Activated CD4-positive, alpha-beta T cell treated with anti-CD3 and anti-CD28 coated beads for 4 hours (primary cell): Measurements from ENCODE around the gene C2orf92.

Experiments used
- DNase-seq, 2 donors: peaks; one replicate each; pipeline ENCODE4 v3.0.0-alpha.2; 2020

C2orf92 gene

DNA sequence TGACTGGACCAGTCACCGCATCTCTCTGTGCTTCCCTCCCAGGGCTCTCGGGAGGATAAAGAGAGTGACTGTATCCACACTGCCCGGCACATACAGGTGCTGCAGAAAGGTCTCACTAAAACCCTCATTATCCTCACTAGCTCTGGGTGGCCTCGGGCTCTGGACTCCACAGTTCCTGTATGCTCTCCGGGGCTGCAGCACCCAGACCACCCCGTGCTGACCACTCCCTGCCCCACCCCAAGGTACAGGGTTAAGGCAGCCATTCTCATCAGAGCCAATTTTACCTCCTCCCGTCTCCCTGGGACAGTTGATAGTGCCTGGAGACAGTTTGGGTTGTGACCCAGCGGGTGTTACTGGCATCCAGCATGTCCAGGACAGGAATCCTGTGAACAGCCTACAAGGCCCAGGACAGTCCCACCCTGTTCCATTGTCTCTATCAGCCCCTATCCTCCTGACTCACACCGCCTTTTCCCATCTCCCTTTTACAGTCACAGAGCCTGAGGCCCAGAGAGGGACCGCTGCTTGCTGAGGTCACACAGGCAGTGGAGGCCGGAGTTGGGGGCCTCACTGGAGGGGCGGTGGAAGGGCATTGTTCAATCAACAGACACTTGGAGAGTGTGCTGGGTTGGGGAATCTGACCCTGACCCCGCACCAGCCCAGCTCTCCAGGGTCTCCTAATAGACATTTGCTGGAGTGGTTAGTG is 45.6 kb downstream of the C2orf92 start:
- DNase-seq, result no peak

DNA sequence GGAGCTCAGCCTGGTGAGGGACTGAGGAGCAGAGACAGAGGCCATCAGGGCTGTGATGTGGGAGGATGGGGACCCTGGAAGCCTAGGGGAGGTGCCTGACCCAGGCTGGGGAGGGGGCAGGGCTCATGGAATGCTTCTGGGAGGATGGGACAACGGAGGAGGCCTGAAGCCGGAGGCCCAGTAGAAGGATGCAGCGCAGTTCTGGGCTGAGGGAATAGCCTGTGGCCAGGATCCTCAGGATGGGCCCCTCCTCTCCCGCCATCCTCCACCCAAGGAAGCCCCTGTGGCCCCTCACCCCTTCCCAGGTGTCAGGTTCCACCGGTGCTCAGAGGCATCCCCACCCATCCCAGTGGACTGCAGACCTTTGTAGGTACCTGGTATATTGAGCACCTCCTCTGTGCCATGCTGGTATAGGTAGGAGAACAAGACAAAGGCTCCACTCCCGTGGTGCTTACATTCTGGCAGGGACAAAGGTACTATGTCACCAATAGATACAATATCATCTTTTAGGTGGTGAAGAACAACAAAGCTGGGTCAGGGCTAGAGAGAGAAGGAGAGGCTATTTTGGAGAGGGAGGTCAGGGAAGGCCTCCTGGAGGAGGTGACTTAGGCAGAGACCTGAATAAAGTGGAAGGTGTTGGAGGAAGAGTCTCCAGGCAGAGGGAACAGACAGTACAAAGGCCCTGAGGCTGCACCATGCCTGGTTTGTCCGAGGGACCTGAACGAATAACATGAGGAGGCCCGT is 46.6 kb downstream of the C2orf92 start:
- no peak for DNase-seq

DNA sequence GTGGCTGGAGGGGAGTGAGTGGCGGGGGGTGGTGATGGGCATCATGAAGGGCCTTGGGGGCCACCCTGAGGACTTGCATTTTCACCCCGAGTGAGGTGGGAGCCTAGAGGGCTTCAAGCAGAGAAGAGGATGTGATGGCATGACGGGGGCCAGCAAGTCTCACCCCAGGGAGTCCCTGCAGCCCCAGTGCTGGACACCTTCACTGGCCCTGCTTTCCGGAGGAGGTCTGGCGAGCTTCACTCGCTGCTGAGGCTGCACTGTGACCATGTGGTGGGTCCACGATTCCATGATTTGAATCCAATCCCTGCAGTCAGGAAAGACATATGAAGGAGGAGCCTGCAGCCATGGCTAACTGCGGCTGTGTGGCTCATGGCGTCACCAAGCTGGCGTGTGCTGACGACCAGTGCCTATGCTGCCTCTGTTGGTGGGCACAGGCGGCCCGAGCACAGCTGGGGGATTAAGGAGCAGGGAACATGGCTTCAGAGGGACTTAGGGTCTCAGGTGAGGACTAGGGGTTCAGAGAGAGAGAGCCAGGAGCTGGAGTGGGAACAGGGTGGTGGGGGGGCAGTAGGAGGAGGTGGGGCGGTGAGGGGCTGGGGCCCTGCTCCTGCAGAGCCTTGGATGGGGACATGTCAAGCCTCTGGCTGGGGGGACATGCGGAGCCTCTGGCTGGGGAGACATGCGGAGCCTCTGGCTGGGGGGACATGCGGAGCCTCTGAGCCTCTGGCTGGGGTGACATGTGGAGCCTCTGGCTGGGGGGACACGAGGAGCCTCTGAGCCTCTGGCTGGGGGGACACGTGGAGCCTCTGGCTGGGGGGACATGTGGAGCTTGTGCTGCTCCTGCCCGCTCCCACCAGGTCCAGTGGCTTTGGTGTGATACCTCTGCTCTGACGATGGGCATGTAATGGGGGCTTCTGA is 47.4 kb downstream of the C2orf92 start:
- no peak for DNase-seq

DNA sequence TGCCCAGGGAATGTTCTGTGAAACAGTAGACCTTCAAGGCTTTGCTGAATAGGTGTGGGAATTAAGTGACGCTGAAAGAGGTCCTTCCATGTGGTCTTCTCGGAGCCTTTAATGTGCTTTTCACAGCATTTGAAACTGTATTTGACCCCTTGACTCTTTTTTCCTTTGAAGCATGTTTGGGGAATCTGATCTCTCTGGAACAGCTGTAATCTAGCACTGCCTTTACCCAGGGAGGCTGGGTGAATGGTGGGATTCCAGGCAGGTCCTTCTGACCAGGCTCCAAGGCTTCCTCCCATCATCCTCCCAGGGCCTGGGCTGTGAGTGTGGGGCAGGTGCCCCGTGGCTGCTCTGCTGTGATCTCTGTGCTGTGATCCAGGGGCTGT is 48.1 kb downstream of the C2orf92 start:
- DNase-seq, result no peak

DNA sequence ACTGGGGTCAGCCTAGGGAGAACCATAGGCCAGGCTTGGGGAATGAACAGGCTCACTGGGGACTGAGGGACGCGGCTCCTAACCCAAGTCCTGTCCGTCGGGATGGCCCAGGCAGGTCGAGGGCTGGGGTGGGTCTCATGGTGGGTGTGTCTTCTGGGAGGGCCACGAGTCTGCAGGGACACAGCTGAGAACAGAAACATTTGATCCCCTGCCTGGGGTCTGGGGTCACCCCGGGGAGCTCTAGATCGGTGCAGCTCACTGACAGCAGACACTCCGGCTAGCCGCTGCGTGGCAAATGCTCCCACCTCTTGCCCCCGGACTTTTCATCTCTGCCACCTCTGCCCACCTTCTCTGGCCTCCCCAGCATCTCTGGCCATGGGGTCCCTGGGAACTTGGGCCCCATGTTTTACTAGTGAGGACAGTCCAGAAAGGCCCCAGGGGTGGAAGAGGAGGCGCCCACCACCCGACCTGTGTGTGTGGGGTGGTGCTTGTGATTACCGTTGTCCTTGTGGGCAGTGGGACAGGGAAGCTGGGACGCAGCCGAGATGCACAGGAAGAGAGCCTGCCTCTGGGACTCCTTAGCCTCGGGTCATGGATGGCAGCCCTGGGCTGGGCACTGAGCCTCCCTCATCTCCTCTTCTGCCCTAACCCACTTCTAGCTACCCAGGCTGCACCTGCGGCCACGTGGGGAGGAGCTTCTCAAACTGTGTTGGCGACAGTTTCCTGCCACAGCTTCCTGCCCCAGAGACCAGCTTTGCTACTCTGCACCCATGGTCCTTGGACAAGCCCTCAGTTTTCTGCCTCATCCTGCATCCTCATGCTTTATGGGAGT is 48.8 kb downstream of the C2orf92 start:
- peak; percentile 64 to 68 for DNase-seq

DNA sequence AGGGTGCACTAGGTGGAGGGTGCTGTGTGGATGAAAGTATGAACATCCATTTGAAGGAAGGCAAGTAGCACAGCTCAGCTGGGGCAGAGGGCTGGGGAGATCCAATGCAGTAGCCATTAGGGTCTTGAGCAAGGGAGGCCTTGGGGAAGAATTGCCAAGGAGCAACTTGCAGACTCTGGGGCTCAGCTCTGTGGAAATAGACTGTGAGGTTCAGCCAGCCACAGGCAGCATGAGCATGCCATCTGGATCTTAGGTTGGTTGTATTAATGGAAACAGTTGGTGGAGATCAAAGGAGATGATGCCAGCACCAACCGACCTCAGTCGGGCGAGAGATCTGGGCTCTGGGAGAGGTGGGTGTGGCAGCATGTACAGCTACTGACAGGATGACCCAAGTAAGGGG is 49.4 kb downstream of the C2orf92 start:
- peak in 1 of 2 donors; percentile 29 for DNase-seq

DNA sequence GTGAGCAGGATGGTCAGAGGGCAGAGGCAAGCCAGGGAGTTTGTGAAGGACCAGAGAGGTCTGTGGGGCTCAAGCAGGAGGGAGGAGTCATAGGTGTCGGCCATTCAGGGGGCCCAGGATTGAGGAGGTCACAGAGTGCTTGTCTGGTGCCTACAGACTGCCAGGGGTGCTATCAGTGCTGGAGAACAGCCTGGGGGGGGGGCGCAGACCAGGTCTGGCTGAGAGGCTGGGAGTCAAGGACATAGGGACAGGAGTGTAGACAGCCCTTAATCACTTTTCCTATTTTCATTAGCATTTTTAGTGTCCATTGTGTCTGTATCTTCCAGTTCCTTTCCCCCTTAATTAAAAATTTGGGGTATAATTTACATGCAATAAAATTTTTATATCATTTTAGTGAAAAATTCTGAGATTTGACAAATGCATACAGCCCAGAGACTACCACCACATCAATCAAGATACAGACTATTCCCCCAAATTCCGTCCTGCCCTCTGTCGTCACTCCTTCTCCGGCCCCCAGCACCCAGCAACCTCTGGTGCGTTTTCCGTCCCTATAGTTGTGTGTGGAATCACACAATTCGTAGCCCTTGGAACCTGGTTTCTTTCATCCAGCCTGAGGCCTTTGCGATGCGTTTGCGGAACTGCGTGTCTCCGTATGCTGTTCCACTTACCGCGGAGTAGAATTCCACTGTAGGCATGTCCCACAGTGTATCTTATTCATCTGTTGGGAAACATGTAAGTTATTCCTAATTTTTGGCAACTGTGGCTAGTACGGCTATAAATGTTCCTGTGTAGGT is 50.0 kb downstream of the C2orf92 start:
- DNase-seq, result no peak

DNA sequence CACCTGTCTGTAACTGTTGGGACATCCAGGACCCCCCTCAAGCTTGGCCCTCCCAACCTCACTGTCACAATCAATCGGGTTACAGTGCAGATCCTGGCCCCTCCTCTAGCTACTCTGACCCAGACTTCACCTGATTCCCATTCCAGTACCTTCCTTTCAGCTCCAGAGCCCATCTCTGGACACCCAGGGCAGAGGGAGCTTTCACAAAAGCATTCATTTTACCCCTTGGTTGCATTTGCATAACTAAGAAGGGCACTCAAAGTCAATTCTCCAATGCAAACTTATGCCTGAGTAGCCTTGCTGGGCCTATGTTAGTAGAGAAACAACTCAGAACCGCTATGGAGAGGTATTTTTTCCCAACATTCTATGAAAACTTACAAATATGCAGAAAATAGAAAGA is 51.2 kb downstream of the C2orf92 start:
- no peak for DNase-seq

DNA sequence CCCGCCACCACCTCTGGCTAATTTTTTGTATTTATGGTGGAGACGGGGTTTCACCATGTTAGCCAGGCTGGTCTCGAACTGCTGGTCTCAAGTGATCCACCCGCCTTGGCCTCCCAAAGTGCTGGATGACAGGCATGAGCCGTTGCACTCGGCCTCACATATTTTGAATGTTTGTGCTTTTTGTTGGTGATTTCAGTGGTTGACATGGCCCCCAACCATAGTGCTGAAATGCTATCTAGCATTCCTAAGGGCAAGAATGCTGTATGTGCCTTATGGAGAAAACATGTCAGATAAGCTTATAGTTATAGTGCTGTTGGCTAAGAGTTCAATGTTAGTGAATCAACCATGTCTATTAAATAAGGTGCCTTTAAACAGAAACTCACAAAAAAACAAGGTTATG is 52.7 kb downstream of the C2orf92 start:
- DNase-seq, result no peak

DNA sequence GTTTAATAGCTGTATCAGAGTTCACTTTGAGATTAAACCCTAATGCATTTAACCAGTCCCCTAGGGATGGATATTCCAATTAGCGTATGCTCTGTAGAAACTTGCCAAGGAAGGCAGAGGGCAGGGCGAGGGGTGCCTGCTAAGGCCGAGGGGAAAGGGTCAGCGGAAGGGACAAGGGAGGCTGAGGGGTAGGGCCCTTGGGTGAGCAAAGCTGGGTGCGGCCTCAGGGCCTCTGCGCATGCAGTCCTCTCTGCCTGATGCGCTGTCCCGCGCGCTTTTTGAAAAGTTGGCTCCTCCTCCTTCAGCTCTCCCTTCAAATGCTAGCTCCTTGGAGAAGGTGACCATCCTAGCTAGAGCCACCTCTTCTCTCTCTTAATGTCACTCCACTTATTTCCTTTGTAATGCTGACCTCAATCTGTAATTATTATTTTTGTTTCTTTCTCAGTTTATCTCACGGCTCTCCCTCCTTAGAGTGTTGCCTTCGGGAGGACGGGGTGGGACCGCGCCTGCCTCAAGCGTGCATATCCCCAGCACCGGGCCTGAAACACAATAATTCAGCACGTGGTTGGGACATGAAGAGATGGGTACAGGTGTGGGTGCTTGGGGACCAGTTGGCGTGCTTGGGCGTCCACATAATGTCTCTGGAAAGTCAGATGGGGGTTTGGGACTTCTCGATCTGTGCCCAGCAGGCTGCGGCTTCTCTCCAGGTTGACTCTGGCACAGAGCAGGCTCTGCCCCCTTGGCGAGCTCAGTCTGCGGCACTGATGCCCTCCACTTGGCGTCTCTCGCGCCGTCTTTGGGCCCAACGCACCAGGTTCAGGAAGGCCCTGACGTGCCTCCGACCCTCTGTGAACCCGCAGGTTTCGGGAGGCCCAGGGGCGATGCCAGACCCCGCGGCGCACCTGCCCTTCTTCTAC is 53.9 kb downstream of the C2orf92 start:
- DNase-seq, result no peak

DNA sequence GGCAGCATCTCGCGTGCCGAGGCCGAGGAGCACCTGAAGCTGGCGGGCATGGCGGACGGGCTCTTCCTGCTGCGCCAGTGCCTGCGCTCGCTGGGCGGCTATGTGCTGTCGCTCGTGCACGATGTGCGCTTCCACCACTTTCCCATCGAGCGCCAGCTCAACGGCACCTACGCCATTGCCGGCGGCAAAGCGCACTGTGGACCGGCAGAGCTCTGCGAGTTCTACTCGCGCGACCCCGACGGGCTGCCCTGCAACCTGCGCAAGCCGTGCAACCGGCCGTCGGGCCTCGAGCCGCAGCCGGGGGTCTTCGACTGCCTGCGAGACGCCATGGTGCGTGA is 54.5 kb downstream of the C2orf92 start:
- DNase-seq, result no peak

DNA sequence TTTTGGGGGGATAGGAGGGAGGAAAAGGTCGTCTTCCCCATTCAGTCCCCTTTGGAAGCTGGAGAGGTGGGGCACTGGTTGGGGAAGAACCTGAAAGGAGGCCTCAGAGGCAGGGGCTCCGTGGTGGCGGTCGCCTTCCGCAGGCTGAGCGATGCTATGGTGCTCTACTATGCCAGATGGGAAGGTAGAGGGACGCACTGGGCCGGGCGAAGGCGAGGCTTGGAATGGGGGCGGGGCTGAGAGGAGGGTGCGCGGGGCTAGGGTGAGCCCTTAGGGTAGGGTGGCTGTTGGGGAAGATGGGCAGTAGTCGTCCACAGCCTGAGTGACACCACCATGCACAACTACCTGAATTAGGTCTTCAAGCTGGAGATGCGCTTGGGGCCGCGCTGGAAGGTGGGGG is 55.0 kb downstream of the C2orf92 start:
- no peak for DNase-seq

DNA sequence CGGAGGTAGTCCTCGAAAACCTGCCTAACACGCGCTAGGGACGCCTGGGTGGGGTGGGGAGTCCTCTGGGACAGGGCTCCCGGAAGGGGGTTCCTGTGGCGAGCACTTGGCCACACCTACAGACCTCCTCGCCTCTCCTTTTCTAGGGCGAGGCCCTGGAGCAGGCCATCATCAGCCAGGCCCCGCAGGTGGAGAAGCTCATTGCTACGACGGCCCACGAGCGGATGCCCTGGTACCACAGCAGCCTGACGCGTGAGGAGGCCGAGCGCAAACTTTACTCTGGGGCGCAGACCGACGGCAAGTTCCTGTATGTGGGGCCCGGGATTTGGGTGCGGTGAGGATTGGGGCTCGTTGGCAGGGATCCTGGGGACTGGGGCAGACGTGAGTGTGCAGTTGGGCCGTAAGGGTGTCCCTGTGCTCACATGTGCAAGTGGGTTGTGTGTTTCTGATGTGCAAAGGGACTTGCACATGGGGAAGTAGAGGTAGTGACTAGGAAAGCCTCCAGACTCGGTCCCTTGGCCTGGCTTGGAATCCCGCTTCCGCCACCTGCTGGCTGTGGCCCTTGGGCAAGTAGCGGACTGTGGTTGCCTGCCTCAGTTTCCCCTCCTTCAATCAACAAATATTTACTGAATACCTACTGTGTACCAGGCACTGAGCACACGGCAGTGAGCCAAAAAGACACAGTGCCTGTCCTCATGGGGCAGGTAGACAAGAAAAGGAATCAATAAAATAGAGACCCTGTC is 55.6 kb downstream of the C2orf92 start:
- no peak for DNase-seq

DNA sequence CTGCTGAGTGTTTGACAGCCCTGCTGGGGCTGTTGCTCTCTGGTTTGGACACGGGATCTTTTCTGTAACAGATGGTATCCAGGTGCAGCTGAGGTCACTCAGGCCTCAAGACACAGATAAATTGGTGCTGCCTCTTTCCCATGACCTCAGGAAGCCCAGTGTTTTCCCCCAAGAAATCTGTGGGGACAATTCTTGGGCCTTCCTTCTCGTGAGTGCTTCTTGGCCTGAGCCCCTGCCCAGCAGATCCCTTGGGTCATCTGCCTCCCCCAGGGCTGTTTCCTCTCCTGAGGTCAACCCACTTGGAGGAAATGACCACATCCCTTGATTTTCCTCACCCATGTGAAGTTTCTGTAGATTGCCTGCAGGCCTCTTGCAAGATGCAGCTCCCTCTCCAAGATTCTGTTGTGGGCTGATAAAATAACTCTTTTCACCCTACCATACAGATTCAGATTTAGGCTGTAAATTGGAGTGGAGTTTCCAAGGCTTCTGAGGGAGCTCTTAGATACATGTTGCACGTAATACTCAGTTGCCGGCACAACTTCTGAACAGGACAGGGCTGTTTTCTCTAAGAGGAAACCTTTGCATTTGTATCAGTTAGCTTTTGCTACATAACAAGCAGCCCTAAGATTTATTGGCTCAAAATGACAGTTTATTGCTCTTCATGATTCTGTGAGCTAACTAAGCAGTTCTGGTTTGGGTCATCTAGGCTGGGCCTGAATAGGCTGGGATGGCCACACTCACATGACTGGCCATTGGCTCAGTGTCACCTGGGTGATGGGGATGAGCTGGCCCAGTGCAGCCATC is 57.0 kb downstream of the C2orf92 start:
- no peak for DNase-seq

DNA sequence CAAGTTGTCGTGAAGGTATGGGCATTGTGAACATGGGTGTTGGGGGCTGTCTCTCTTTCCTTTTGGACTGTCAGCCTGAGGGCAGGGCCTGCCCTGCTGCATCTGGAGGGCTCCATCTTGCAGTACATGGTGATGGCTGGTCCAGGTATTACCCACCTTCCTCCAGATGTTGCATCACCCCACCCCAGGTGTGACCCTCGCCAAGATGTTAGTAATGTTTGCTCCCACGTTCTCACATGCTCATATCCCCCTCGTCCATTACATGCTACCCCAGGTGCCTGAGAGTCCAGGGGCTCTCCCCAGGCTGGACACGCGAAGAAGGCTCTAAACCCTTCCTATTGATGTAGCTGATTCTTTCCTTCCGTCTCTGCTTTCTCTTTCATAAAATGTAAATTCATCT is 57.8 kb downstream of the C2orf92 start:
- DNase-seq, result no peak

DNA sequence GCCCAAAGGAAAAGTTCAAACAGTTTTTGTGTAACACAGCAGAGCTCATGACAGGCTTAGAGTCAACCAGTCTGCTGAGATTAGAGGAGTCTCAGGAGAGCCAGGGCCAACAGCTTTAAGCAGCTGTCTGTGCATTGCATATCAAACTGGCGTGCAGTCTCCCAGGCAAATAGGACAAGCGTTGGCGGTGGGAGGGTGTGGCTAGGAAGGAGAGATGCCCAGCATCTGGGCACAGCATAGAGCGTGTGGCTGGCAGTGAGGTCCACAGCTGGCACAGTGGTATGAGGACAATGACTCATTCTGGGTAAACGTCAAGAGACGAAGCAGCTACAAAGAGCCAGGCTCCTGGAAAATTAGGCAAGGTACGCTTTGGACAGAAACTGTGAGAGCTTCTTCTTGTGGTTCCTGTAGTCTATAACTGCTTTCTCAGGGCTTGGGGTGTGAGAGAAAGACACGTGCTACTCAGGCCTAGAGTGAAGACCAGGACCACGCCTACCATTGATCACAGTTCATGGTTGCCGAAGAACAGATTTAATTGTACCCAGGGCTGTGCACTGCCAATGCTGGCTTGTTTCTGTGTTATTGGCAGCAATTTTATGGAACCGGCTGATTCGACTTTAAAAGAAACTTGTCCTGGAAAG is 58.7 kb downstream of the C2orf92 start:
- no peak for DNase-seq

DNA sequence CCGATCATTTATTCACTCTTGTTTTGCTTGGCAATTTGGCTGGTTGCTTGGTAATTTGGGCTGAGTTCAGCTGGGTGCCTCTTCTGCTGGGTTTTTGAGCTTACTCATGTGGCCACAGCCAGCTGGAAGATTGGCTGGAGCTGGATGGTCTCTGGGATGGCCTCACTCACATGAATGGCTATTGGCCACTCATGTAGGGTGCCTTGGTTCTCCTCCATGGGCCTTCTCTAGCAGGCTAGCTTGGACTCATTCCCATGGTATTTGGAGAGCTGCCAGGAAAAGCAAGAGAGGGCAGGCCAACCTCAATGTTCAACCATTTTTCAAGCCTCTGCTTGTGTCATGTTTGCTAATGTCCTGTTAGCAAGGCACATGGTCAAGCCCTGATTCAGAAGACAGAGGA is 60.7 kb downstream of the C2orf92 start:
- no peak for DNase-seq

DNA sequence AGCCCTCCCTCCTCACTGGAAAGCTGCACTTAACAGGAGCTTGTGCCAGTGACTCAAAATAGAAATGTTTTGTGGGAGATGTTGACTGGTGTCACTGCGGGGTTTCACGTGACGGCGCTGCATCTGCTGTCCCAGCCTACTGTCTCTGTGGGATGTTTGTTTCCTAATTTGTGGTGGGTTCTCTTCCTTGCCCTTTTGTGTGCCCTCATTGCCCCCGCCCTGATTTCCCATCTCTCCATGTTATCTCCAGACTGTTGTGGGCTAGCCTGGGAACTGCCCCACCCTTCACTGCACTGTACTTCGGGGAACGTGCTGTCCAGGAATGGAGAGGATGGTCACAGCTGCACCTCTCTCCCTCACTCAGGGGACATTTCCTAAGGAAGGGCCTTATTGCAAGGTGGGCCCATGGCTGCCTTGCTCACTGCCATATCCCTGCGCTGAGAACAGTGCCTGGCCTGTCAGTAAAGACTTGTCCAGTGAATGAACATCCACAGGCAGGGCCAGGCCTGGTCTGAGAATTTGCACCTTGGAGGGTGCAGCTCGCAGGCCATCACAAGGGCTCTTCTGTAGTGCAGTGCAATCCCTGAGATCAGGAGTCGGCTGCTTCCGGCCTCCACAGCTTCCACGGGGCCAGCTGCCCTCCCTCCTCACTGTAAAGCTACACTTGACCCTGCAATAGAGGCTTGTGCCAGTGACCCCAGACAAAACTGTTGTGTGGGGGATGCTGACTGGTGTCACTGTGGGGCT is 61.9 kb downstream of the C2orf92 start:
- no peak for DNase-seq
